MM.1S (cell line): Measurements from ENCODE around the gene TMCO4.

Experiments
- CTCF ChIP-seq: fragments of 300-600 bp; sonication (generic); IDR thresholded peaks from 2 replicates; pipeline ENCODE4 v1.5.1; 2016; ENCODE audit warnings: antibody characterized with exemption, low read length, mixed read lengths
- EZH2phosphoT487 ChIP-seq: fragments of 300-600 bp; sonication (generic); IDR thresholded peaks from 2 replicates; pipeline ENCODE4 v1.6.1; 2018; ENCODE audit warnings: antibody characterized with exemption, low read length

GRCh38 chr1:19750101-19750881 lies 49.4 kb downstream of the TMCO4 start:
- no peak for TF ChIP-seq EZH2phosphoT487
- no peak for TF ChIP-seq CTCF
